ENCODE measurements around the gene PEG3. TPM values are rescaled to one million over a fixed set of nuclear protein-coding genes. Genes with fewer than 3 reads are reported as not detected.

The PEG3 gene
- total RNA-seq, 2 donors from 2014 or later = not detected

DNA sequence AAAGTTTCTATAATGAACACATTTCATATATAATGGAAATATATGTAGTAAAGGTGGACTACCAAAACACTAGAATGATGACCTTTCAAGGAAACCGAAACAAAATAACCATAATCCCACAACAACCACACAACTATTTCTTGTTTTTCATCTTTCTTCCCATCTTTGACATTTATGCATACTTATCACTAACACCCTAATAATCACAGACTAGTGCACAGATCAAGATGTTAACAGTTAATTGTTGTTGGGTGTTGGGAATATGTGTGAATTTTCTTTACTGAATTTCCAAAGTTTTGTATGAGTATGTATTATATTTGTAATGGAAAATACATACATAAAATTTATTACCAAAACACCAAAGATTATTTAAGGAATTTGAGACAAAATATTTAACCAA, 30.3 kb downstream of the PEG3 start:
- Mint-ChIP-seq H3K27ac (no peak overlapping the region), H3K4me3 (no peak overlapping the region), H3K27me3 (ENCODE audit: insufficient read depth) (no peaks in the 10 kb centered on the region), H3K4me1 (no peaks in the 10 kb centered on the region), H3K36me3 (ENCODE audit: low read depth) (no peaks in the 10 kb centered on the region), H3K9me3 (peaks cover 94% of the 10 kb centered on the region)
- Histone ChIP-seq H3K9me3 (ENCODE audit: control insufficient read depth, low read length) (peaks cover 80% of the 10 kb centered on the region), H3K4me3 (ENCODE audit: low read length) (no peak overlapping the region), H3K27ac (ENCODE audit: low read depth, low read length) (no peak overlapping the region), H3K9ac (ENCODE audit: extremely low read depth, low read length, poor library complexity, severe bottlenecking) (no peak overlapping the region), H3K4me1 (ENCODE audit: control insufficient read depth, insufficient read depth, low read length) (no peaks in the 10 kb centered on the region), H3K27me3 (ENCODE audit: control insufficient read depth, insufficient read depth, low read length, poor library complexity, severe bottlenecking) (no peaks in the 10 kb centered on the region), H3K36me3 (ENCODE audit: control insufficient read depth, insufficient read depth, low read length) (no peaks in the 10 kb centered on the region)
- DNase-seq = no peak
- no peak for TF ChIP-seq CTCF (conservative IDR thresholded peaks at IDR 0.05)
- 70% methylated on average over 1 of the region's 1 CpG; no CpG with 5 or more reads in 1 of the 2 experiments for WGBS, 2 experiments (ENCODE audit: insufficient coverage in 1 of 2, insufficient read length in 1 of 2)

- Histone ChIP-seq H3K9ac (ENCODE audit: extremely low read depth, low read length, poor library complexity, severe bottlenecking) (no peak overlapping the region), H3K27ac (ENCODE audit: low read depth, low read length) (no peak overlapping the region), H3K9me3 (ENCODE audit: control insufficient read depth, low read length) (peaks cover 81% of the 10 kb centered on the region), H3K4me3 (ENCODE audit: low read length) (peak overlapping the region; percentile 12), H3K36me3 (ENCODE audit: control insufficient read depth, insufficient read depth, low read length) (no peaks in the 10 kb centered on the region), H3K4me1 (ENCODE audit: control insufficient read depth, insufficient read depth, low read length) (no peaks in the 10 kb centered on the region), H3K27me3 (ENCODE audit: control insufficient read depth, insufficient read depth, low read length, poor library complexity, severe bottlenecking) (no peaks in the 10 kb centered on the region)
- TF ChIP-seq CTCF (conservative IDR thresholded peaks at IDR 0.05) = no peak
- DNase-seq = no peak
- no peaks in the 10 kb centered on the region for H3K36me3 Mint-ChIP-seq (ENCODE audit: low read depth)
- no peak overlapping the region for H3K27ac Mint-ChIP-seq
- no peaks in the 10 kb centered on the region for H3K27me3 Mint-ChIP-seq (ENCODE audit: insufficient read depth)
- H3K9me3 Mint-ChIP-seq = peaks cover 94% of the 10 kb centered on the region
- no peak overlapping the region for H3K4me3 Mint-ChIP-seq
- no peaks in the 10 kb centered on the region for H3K4me1 Mint-ChIP-seq
- 73 to 83% methylated on average over 1 to 3 of the region's 3 CpGs for WGBS, 2 experiments (ENCODE audit: insufficient coverage in 1 of 2, insufficient read length in 1 of 2)
These were observed 31.7 kb downstream of the PEG3 start for GRCh38 chr19:56808717-56809392.

DNA sequence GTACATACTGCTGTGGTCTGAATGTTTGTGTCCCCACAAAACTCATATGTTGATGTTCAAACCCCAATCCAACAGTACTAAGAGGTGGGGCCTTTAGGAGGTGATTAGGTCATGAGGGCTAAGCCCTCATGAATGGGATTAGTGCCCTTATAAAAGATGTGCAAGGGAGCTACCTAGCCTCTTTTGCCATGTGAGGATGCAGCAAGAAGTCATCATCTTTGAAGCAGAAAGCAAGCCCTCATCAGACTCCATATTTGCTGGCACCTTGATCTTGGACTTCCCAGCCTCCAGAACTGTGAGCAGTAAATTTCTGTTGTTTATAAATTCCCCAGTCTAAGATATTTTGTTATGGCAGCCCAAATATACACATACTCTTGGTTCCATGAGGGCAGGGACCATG, 33.9 kb downstream of the PEG3 start:
- no peak overlapping the region for H3K27ac ChIP-seq (ENCODE audit: low read depth, low read length)
- no peak for TF ChIP-seq CTCF (conservative IDR thresholded peaks at IDR 0.05)
- DNase-seq = no peak
- peaks cover 83% of the 10 kb centered on the region for H3K9me3 ChIP-seq (ENCODE audit: control insufficient read depth, low read length)
- Mint-ChIP-seq H3K9me3 (peaks cover 93% of the 10 kb centered on the region), H3K27me3 (ENCODE audit: insufficient read depth) (no peaks in the 10 kb centered on the region), H3K27ac (no peak overlapping the region), H3K36me3 (ENCODE audit: low read depth) (no peaks in the 10 kb centered on the region), H3K4me3 (no peak overlapping the region), H3K4me1 (no peaks in the 10 kb centered on the region)
- H3K36me3 ChIP-seq (ENCODE audit: control insufficient read depth, insufficient read depth, low read length) = no peaks in the 10 kb centered on the region
- H3K4me1 ChIP-seq (ENCODE audit: control insufficient read depth, insufficient read depth, low read length) = no peaks in the 10 kb centered on the region
- peak overlapping the region; percentile 28 for H3K4me3 ChIP-seq (ENCODE audit: low read length)
- H3K27me3 ChIP-seq (ENCODE audit: control insufficient read depth, insufficient read depth, low read length, poor library complexity, severe bottlenecking) = no peaks in the 10 kb centered on the region
- no peak overlapping the region for H3K9ac ChIP-seq (ENCODE audit: extremely low read depth, low read length, poor library complexity, severe bottlenecking)

Other genes with a start within 250 kb of the PEG3 start
- 1 to 10 TPM; 8.8 to 9.1 TPM for gene ZNF71, start 245.4 kb downstream of the PEG3 start, total RNA-seq
- gene SMIM17, start 197.6 kb downstream of the PEG3 start, total RNA-seq = under 1 TPM; 0.35 to 0.64 TPM
- under 1 TPM; 0.13 to 0.42 TPM for gene ZNF835, start 169.0 kb downstream of the PEG3 start, total RNA-seq
- not detected for gene ZIM2, start within 50 bp of the PEG3 start, total RNA-seq

Measured in endodermal cell (in vitro differentiated cells).